SK-N-SH (cell line): ENCODE results near the gene TANGO6.

Experiments used
- CTCF ChIP-seq: fragments of 200-600 bp; sonication (generic); IDR thresholded peaks from 2 replicates; pipeline ENCODE4 v1.6.1; 2017; ENCODE audit warnings: antibody characterized with exemption, mild to moderate bottlenecking, moderate library complexity
- GABPA ChIP-seq: IDR thresholded peaks from 2 replicates; pipeline ENCODE4 v1.4.0; 2012; ENCODE audit warnings: low read depth, mild to moderate bottlenecking
- NFIC ChIP-seq: IDR thresholded peaks from 2 replicates; pipeline ENCODE4 v1.4.0; 2012; ENCODE audit warnings: borderline replicate concordance
- RCOR1 ChIP-seq: fragments of 150-350 bp; IDR thresholded peaks from 2 replicates; pipeline ENCODE4 v1.6.1; 2017; ENCODE audit warnings: antibody characterized with exemption, low read length
- RFX5 ChIP-seq: IDR thresholded peaks from 2 replicates; pipeline ENCODE4 v1.6.1; 2012; ENCODE audit warnings: mild to moderate bottlenecking, improper control_type of control experiment, low read length
- TAF1 ChIP-seq: IDR thresholded peaks from 2 replicates; pipeline ENCODE4 v1.6.1; 2012; ENCODE audit warnings: low read depth, mild to moderate bottlenecking, low read length, moderate library complexity, borderline replicate concordance
- YY1 ChIP-seq: IDR thresholded peaks from 2 replicates; pipeline ENCODE4 v1.4.0; 2012; ENCODE audit warnings: low read depth, mild to moderate bottlenecking
- TF ChIP-seq, protein P1 (sequence below): IDR thresholded peaks from 2 replicates; pipeline ENCODE4; 2012
- TF ChIP-seq, protein P2 (sequence below): fragments of 150-350 bp; IDR thresholded peaks from 2 replicates; pipeline ENCODE4 v1.6.1; 2017; ENCODE audit warnings: antibody characterized with exemption, low read length, low read depth, borderline replicate concordance
- TF ChIP-seq, protein P3 (sequence below): IDR thresholded peaks from 2 replicates; pipeline ENCODE4 v1.4.0; 2012; ENCODE audit warnings: low read depth
- TF ChIP-seq, protein P4 (sequence below): IDR thresholded peaks from 2 replicates; pipeline ENCODE4 v1.6.1; 2012; ENCODE audit warnings: mild to moderate bottlenecking, low read depth, low read length, moderate library complexity

DNA sequence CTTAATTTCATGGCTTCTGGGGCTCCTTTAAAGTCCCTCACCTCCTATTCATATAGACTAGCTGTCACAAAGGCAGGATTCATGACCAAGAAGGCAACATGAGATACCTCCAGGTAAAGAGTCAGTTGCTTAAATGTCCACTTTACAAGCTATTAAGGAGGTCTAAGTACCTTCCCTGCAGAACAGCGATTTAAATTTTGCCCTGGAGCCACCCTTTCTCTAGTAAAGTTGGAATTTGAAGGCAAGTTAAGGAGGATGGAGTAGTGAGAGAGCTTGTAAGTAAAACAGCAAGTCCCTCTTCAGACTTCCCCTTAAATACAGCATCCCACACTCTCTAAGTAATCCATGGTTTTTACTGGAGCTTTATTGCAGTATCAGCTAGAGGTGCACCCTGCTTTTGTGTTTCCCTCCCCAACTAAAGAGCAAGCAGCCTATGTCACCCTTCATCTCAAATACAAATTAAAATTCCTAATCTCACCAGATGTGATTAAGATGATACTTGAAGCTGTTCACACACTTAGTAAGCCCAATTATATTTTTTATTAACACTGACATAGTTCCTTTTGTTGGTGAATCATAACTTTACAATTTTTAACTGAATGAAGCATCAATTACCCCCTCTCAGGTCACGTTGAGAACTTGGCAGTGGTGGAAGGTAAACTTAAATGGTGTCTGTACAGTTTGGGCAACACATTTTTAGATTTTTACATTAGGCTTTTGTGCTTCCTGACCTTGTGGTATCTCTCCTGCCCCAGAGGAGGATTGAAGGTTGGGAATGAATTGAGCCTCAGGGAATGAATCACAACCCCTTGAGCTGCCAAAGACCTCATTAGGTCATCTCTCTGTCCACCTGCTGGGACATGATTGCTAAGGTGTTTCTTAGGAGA, 108.9 kb downstream of the TANGO6 start:
- TF ChIP-seq TAF1: no peak
- TF ChIP-seq, protein P1, sequence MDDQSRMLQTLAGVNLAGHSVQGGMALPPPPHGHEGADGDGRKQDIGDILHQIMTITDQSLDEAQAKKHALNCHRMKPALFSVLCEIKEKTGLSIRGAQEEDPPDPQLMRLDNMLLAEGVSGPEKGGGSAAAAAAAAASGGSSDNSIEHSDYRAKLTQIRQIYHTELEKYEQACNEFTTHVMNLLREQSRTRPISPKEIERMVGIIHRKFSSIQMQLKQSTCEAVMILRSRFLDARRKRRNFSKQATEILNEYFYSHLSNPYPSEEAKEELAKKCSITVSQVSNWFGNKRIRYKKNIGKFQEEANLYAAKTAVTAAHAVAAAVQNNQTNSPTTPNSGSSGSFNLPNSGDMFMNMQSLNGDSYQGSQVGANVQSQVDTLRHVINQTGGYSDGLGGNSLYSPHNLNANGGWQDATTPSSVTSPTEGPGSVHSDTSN: peak; percentile 72
- TF ChIP-seq CTCF: no peak
- no peak for TF ChIP-seq RCOR1
- TF ChIP-seq NFIC: peak; percentile 64; the same call in 1 of the 2 replicates
- no peak for TF ChIP-seq YY1
- TF ChIP-seq, protein P2, sequence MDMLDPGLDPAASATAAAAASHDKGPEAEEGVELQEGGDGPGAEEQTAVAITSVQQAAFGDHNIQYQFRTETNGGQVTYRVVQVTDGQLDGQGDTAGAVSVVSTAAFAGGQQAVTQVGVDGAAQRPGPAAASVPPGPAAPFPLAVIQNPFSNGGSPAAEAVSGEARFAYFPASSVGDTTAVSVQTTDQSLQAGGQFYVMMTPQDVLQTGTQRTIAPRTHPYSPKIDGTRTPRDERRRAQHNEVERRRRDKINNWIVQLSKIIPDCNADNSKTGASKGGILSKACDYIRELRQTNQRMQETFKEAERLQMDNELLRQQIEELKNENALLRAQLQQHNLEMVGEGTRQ: no peak
- no peak for TF ChIP-seq RFX5
- TF ChIP-seq, protein P3, sequence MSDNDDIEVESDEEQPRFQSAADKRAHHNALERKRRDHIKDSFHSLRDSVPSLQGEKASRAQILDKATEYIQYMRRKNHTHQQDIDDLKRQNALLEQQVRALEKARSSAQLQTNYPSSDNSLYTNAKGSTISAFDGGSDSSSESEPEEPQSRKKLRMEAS: no peak
- TF ChIP-seq GABPA: no peak
- TF ChIP-seq, protein P4, sequence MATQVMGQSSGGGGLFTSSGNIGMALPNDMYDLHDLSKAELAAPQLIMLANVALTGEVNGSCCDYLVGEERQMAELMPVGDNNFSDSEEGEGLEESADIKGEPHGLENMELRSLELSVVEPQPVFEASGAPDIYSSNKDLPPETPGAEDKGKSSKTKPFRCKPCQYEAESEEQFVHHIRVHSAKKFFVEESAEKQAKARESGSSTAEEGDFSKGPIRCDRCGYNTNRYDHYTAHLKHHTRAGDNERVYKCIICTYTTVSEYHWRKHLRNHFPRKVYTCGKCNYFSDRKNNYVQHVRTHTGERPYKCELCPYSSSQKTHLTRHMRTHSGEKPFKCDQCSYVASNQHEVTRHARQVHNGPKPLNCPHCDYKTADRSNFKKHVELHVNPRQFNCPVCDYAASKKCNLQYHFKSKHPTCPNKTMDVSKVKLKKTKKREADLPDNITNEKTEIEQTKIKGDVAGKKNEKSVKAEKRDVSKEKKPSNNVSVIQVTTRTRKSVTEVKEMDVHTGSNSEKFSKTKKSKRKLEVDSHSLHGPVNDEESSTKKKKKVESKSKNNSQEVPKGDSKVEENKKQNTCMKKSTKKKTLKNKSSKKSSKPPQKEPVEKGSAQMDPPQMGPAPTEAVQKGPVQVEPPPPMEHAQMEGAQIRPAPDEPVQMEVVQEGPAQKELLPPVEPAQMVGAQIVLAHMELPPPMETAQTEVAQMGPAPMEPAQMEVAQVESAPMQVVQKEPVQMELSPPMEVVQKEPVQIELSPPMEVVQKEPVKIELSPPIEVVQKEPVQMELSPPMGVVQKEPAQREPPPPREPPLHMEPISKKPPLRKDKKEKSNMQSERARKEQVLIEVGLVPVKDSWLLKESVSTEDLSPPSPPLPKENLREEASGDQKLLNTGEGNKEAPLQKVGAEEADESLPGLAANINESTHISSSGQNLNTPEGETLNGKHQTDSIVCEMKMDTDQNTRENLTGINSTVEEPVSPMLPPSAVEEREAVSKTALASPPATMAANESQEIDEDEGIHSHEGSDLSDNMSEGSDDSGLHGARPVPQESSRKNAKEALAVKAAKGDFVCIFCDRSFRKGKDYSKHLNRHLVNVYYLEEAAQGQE: no peak
